KMS-11 (cell line): Measurements from ENCODE around the gene PTPMT1.
"Not testable (repeated sequence)": the region's sequence is repeated elsewhere in the genome, so short reads cannot be mapped to it uniquely, and the experiment has no call there.

ENCODE experiments used
- H2AFZ ChIP-seq: fragments of 200-600 bp; sonication (generic); 2 replicates; pipeline ENCODE4 v1.6.1; 2016; ENCODE audit warnings: antibody characterized with exemption, mixed run types, low read depth
- H3K27ac ChIP-seq: fragments of 200-600 bp; sonication (generic); 2 replicates; pipeline ENCODE4 v1.6.1; 2016; ENCODE audit warnings: mild to moderate bottlenecking, mixed run types
- H3K27me3 ChIP-seq: fragments of 200-600 bp; sonication (generic); 2 replicates; pipeline ENCODE4 v1.6.1; 2017; ENCODE audit warnings: mild to moderate bottlenecking, low read depth, mixed run types, moderate library complexity; ENCODE audit not compliant: insufficient read depth
- H3K36me3 ChIP-seq: fragments of 200-600 bp; sonication (generic); 2 replicates; pipeline ENCODE4 v1.6.1; 2017; ENCODE audit warnings: mild to moderate bottlenecking, mixed run types; ENCODE audit not compliant: insufficient read depth
- H3K4me1 ChIP-seq: fragments of 200-600 bp; sonication (generic); 2 replicates; pipeline ENCODE4 v1.6.1; 2016; ENCODE audit warnings: mild to moderate bottlenecking, low read depth, mixed run types; ENCODE audit not compliant: poor library complexity, severe bottlenecking
- H3K4me2 ChIP-seq: fragments of 200-600 bp; sonication (generic); 2 replicates; pipeline ENCODE4 v1.7.0; 2016; ENCODE audit warnings: mild to moderate bottlenecking, mixed run types
- H3K4me3 ChIP-seq: fragments of 200-600 bp; sonication (generic); IDR thresholded peaks from 2 replicates; pipeline ENCODE4 v1.6.1; 2017; ENCODE audit warnings: low read depth, low read length, mixed read lengths; ENCODE audit not compliant: insufficient read depth
- H3K79me2 ChIP-seq: fragments of 200-600 bp; sonication (generic); 2 replicates; pipeline ENCODE4 v1.6.1; 2016; ENCODE audit warnings: low read depth, mixed run types; ENCODE audit not compliant: insufficient read depth
- H3K9ac ChIP-seq: fragments of 200-600 bp; sonication (generic); 2 replicates; pipeline ENCODE4 v1.6.1; 2016; ENCODE audit warnings: mild to moderate bottlenecking, mixed run types
- H4K20me1 ChIP-seq: fragments of 200-600 bp; sonication (generic); 2 replicates; pipeline ENCODE4 v1.6.1; 2016; ENCODE audit warnings: mild to moderate bottlenecking, mixed run types; ENCODE audit not compliant: insufficient read depth
- CTCF ChIP-seq: fragments of 200-600 bp; sonication (generic); conservative IDR thresholded peaks from 2 replicates; pipeline ENCODE4 v1.6.1; 2017; ENCODE audit warnings: low read depth, mild to moderate bottlenecking, antibody characterized with exemption, low read length, moderate library complexity, mixed read lengths

PTPMT1 gene

GRCh38 chr11:47541070-47541469 is 24.3 kb upstream of the PTPMT1 start:
- no peak overlapping the region for H3K4me3 ChIP-seq
- H3K27ac ChIP-seq, result no peak overlapping the region
- TF ChIP-seq CTCF, result no peak
- H3K9ac ChIP-seq, result no peak overlapping the region
- no peak overlapping the region for H2AFZ ChIP-seq
- H3K36me3 ChIP-seq, result 0 out of 2 replicates have a peak, but pooled peaks cover under 1% of the 10 kb centered on the region
- no peak overlapping the region for H3K4me2 ChIP-seq
- H3K27me3 ChIP-seq, result no peaks in the 10 kb centered on the region
- peaks cover 54% of the 10 kb centered on the region for H4K20me1 ChIP-seq
- peaks cover 35% of the 10 kb centered on the region for H3K4me1 ChIP-seq
- H3K79me2 ChIP-seq, result peaks cover 97% of the 10 kb centered on the region

GRCh38 chr11:47545298-47545697 is 20.1 kb upstream of the PTPMT1 start:
- Histone ChIP-seq H3K27me3 (no peaks in the 10 kb centered on the region), H3K9ac (no peak overlapping the region), H3K27ac (no peak overlapping the region), H4K20me1 (peaks cover 49% of the 10 kb centered on the region), H2AFZ (no peak overlapping the region), H3K79me2 (peaks cover 97% of the 10 kb centered on the region), H3K4me2 (no peak overlapping the region), H3K4me3 (no peak overlapping the region), H3K4me1 (peaks cover 46% of the 10 kb centered on the region), H3K36me3 (no peaks in the 10 kb centered on the region)
- no peak for TF ChIP-seq CTCF

GRCh38 chr11:47546274-47546673 is 19.1 kb upstream of the PTPMT1 start:
- not testable (repeated sequence) for H2AFZ ChIP-seq, H3K27me3 ChIP-seq, H3K9ac ChIP-seq, H3K4me3 ChIP-seq, H3K27ac ChIP-seq, H3K4me2 ChIP-seq, H3K36me3 ChIP-seq
- peaks cover 53% of the 10 kb centered on the region for H3K4me1 ChIP-seq
- H4K20me1 ChIP-seq, result peaks cover 40% of the 10 kb centered on the region
- H3K79me2 ChIP-seq, result peaks cover 97% of the 10 kb centered on the region

- Histone ChIP-seq H3K79me2 (peaks cover 70% of the 10 kb centered on the region), H3K4me3 (no peak overlapping the region), H3K4me2 (peak overlapping the region; percentile 82), H2AFZ (no peak overlapping the region), H3K9ac (no peak overlapping the region), H3K4me1 (peaks cover 43% of the 10 kb centered on the region), H4K20me1 (peaks cover 22% of the 10 kb centered on the region), H3K36me3 (no peaks in the 10 kb centered on the region), H3K27ac (peak overlapping the region; percentile 93; the same call in 1 of the 2 replicates), H3K27me3 (no peaks in the 10 kb centered on the region)
- TF ChIP-seq CTCF, result no peak
These were observed 14.9 kb upstream of the PTPMT1 start for GRCh38 chr11:47550288-47551047.

- H3K27ac ChIP-seq, result peak overlapping the region; percentile 93; the same call in 1 of the 2 replicates
- H3K4me1 ChIP-seq, result peaks cover 43% of the 10 kb centered on the region
- H3K79me2 ChIP-seq, result peaks cover 66% of the 10 kb centered on the region
- H3K4me2 ChIP-seq, result peak overlapping the region; percentile 82
- peak; percentile 55 for TF ChIP-seq CTCF
- no peaks in the 10 kb centered on the region for H3K36me3 ChIP-seq
- H3K27me3 ChIP-seq, result no peaks in the 10 kb centered on the region
- H2AFZ ChIP-seq, result no peak overlapping the region
- peaks cover 22% of the 10 kb centered on the region for H4K20me1 ChIP-seq
- H3K4me3 ChIP-seq, result no peak overlapping the region
- peak overlapping the region; percentile 93; the same call in 1 of the 2 replicates for H3K9ac ChIP-seq
These were observed 14.3 kb upstream of the PTPMT1 start for GRCh38 chr11:47551086-47551485.
